Breast epithelium (tissue), 3 donors: ENCODE results near the gene CCDC85A.

Experiments
- POLR2AphosphoS5 ChIP-seq, 3 donors: sonication (generic); formaldehyde crosslinking; IDR thresholded peaks; one replicate each; pipeline ENCODE4 v1.6.1; 2017; ENCODE audit warnings: antibody characterized with exemption in 3 of 3
- TF ChIP-seq, protein P1 (sequence below), 3 donors: fragments of 450-650 bp; IDR thresholded peaks; one replicate each; pipeline ENCODE4 v1.5.1; 2016 to 2017; ENCODE audit warnings: antibody characterized with exemption in 3 of 3, mild to moderate bottlenecking in 3 of 3, moderate library complexity in 3 of 3

- TF ChIP-seq POLR2AphosphoS5 (IDR thresholded peaks at IDR 0.05): no peak
- TF ChIP-seq, protein P1, sequence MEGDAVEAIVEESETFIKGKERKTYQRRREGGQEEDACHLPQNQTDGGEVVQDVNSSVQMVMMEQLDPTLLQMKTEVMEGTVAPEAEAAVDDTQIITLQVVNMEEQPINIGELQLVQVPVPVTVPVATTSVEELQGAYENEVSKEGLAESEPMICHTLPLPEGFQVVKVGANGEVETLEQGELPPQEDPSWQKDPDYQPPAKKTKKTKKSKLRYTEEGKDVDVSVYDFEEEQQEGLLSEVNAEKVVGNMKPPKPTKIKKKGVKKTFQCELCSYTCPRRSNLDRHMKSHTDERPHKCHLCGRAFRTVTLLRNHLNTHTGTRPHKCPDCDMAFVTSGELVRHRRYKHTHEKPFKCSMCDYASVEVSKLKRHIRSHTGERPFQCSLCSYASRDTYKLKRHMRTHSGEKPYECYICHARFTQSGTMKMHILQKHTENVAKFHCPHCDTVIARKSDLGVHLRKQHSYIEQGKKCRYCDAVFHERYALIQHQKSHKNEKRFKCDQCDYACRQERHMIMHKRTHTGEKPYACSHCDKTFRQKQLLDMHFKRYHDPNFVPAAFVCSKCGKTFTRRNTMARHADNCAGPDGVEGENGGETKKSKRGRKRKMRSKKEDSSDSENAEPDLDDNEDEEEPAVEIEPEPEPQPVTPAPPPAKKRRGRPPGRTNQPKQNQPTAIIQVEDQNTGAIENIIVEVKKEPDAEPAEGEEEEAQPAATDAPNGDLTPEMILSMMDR (IDR thresholded peaks at IDR 0.05): no peak
Observed at GRCh38 chr2:56198936-56199335, 15.1 kb downstream of the CCDC85A start.
